ENCODE results near the gene MAGI2. TPM values are rescaled to one million over a fixed set of nuclear protein-coding genes. Genes with fewer than 3 reads are reported as not detected.

MAGI2 gene
- total RNA-seq, 1 experiment from 2014 or later = 14.3 TPM

GRCh38 chr7:78124216-78124615, 1329.3 kb downstream of the MAGI2 start:
- Histone ChIP-seq H3K23ac (ENCODE audit: insufficient read length, low read depth, low read length) (no peak overlapping the region), H3K4me1 (ENCODE audit: insufficient read depth, low read length) (no peaks in the 10 kb centered on the region; the same call in 1 of the 2 replicates), H3K56ac (ENCODE audit: insufficient read length, low read depth, low read length) (no peak overlapping the region), H2BK20ac (ENCODE audit: low read depth, low read length, poor library complexity, severe bottlenecking) (no peak overlapping the region), H3K79me1 (ENCODE audit: insufficient read depth, low read depth, low read length, poor library complexity, severe bottlenecking) (no peaks in the 10 kb centered on the region), H3K14ac (ENCODE audit: insufficient read depth, low read length) (no peak overlapping the region), H3K27me3 (ENCODE audit: insufficient read depth, low read length) (no peaks in the 10 kb centered on the region), H3K9ac (ENCODE audit: extremely low read depth, insufficient read length, low read length) (no peak overlapping the region), H3K4me2 (ENCODE audit: insufficient read depth, insufficient read length, low read length) (no peak overlapping the region), H4K91ac (ENCODE audit: insufficient read length, low read depth, low read length) (no peak overlapping the region), H2AK5ac (ENCODE audit: insufficient read length, low read length) (no peak overlapping the region), H3K9me3 (ENCODE audit: control insufficient read depth, low read depth, low read length) (no peaks in the 10 kb centered on the region), H3T11ph (ENCODE audit: low read length) (no peak overlapping the region), H4K5ac (ENCODE audit: insufficient read length, low read depth, low read length) (no peak overlapping the region), H4K20me1 (ENCODE audit: control insufficient read depth, insufficient read depth, insufficient read length) (no peaks in the 10 kb centered on the region), H3K4ac (ENCODE audit: low read depth, low read length) (no peak overlapping the region), H2BK12ac (ENCODE audit: insufficient read length, low read depth, low read length) (no peak overlapping the region), H4K8ac (replicated peaks; ENCODE audit: insufficient read length, low read depth, low read length) (no peak overlapping the region), H2BK120ac (ENCODE audit: low read depth, low read length, poor library complexity, severe bottlenecking) (no peak overlapping the region), H2AFZ (ENCODE audit: low read length) (no peak overlapping the region), H3K23me2 (ENCODE audit: insufficient read length, low read depth, low read length, poor library complexity, severe bottlenecking) (no peaks in the 10 kb centered on the region), H2BK15ac (ENCODE audit: low read depth, low read length) (no peak overlapping the region), H3K79me2 (ENCODE audit: insufficient read depth, low read length) (no peaks in the 10 kb centered on the region), H3K18ac (ENCODE audit: insufficient read length, low read depth, low read length) (no peak overlapping the region), H2BK5ac (ENCODE audit: insufficient read length, low read length) (no peak overlapping the region), H3K27ac (ENCODE audit: insufficient read length, low read depth, low read length) (no peak overlapping the region)
- WGBS (ENCODE audit: extremely low coverage, insufficient read length, low lambda C conversion rate) = no CpG with 5 or more reads among the region's 4 CpGs
- Mint-ChIP-seq H3K27ac (peak overlapping the region in 1 of 3 experiments; percentile 41; a peak in 1 of 7 replicates), H3K27me3 (ENCODE audit: low read depth) (no peaks in the 10 kb centered on the region), H3K9me3 (no peaks in the 10 kb centered on the region), H3K4me1 (peaks cover 13 to 17% of the 10 kb centered on the region in 2 experiments), H3K4me3 (no peak overlapping the region), H3K36me3 (ENCODE audit: insufficient read depth in 1 of 3, low read depth in 3 of 3) (no peaks in the 10 kb centered on the region; a peak in 1 of 7 replicates)
- no peak for DNase-seq
- TF ChIP-seq CTCF (conservative IDR thresholded peaks at IDR 0.05) = no peak
